NCI-H2227 treated with DMSO at 0.1 percent for 48 hours (cell line): ENCODE results near the gene IL1RAP.
A peak's percentile ranks its signal among the peaks of the same experiment; 100 is the strongest.
"Not testable (repeated sequence)": the region's sequence is repeated elsewhere in the genome, so short reads cannot be mapped to it uniquely, and the experiment has no call there.

ENCODE experiments used
- DNase-seq: peaks from one replicate; lab custom pipeline; 2025; lab: John Stamatoyannopoulos, UW

IL1RAP gene

GRCh38 chr3:190513409-190514370 lies at the start of gene IL1RAP:
Gene IL1RAP, plus strand, starts transcription at chr3:190514085. Its CDS starts 50,205 bp downstream, at chr3:190564290.
- peak; percentile 23 for DNase-seq

- DNase-seq: no peak
Measured at GRCh38 chr3:190467922-190468321, 46.0 kb upstream of the IL1RAP start.

- not testable (repeated sequence) for DNase-seq
Measured at GRCh38 chr3:190473261-190473660, 40.6 kb upstream of the IL1RAP start.

- no peak for DNase-seq
Measured at GRCh38 chr3:190481779-190482178, 32.1 kb upstream of the IL1RAP start.

GRCh38 chr3:190485830-190486532 lies 27.9 kb upstream of the IL1RAP start:
- no peak for DNase-seq

- DNase-seq: no peak
Measured at GRCh38 chr3:190486533-190486864, 27.4 kb upstream of the IL1RAP start.

- DNase-seq: no peak
Measured at GRCh38 chr3:190486908-190487607, 26.8 kb upstream of the IL1RAP start.

- no peak for DNase-seq
Measured at GRCh38 chr3:190491533-190492054, 22.3 kb upstream of the IL1RAP start.

GRCh38 chr3:190492129-190492528 lies 21.8 kb upstream of the IL1RAP start:
- DNase-seq: no peak

GRCh38 chr3:190492966-190493365 lies 20.9 kb upstream of the IL1RAP start:
- DNase-seq: no peak

- DNase-seq: no peak
Measured at GRCh38 chr3:190494907-190495306, 19.0 kb upstream of the IL1RAP start.

- no peak for DNase-seq
Measured at GRCh38 chr3:190495354-190495753, 18.5 kb upstream of the IL1RAP start.

GRCh38 chr3:190495796-190496195 lies 18.1 kb upstream of the IL1RAP start:
- no peak for DNase-seq

- DNase-seq: no peak
Measured at GRCh38 chr3:190496859-190497258, 17.0 kb upstream of the IL1RAP start.

- DNase-seq: no peak
Measured at GRCh38 chr3:190497811-190498210, 16.1 kb upstream of the IL1RAP start.

- DNase-seq: no peak
Measured at GRCh38 chr3:190498293-190498692, 15.6 kb upstream of the IL1RAP start.

- no peak for DNase-seq
Measured at GRCh38 chr3:190499122-190499521, 14.8 kb upstream of the IL1RAP start.

GRCh38 chr3:190502946-190503345 lies 10.9 kb upstream of the IL1RAP start:
- DNase-seq: no peak

GRCh38 chr3:190504354-190505125 lies 9.3 kb upstream of the IL1RAP start:
- DNase-seq: no peak

- no peak for DNase-seq
Measured at GRCh38 chr3:190505381-190506003, 8.4 kb upstream of the IL1RAP start.

GRCh38 chr3:190506271-190506670 lies 7.6 kb upstream of the IL1RAP start:
- DNase-seq: no peak
